AG04450 (cell line): ENCODE measurements around the gene RCAN2. TPM values are rescaled to one million over a fixed set of nuclear protein-coding genes. Genes with fewer than 3 reads are reported as not detected.

Source experiments
- CTCF ChIA-PET: fragments of 300-600, 350-600 bp; formaldehyde crosslinking; extraction: SDS; loops from one replicate; lab custom pipeline; 2022; ENCODE audit warnings: antibody characterized with exemption, inconsistent platforms; lab: Charles Lee
- POLR2A ChIA-PET: fragments of 350-600 bp; formaldehyde crosslinking; extraction: SDS; loops from one replicate; lab custom pipeline; 2021; ENCODE audit warnings: antibody characterized with exemption, inconsistent platforms; lab: Yijun Ruan, JAX
- DNase-seq: peaks from one replicate; pipeline ENCODE4 v3.0.0-alpha.2; 2011; ENCODE audit warnings: low read depth, low spot score
- H3K27ac ChIP-seq: one replicate; pipeline ENCODE4 v1.5.1; 2012; ENCODE audit warnings: low read depth, low read length, control low read depth
- H3K27me3 ChIP-seq: one replicate; pipeline ENCODE4 v1.6.0; 2012; ENCODE audit warnings: low read length; ENCODE audit not compliant: control insufficient read depth, insufficient read depth
- H3K4me3 ChIP-seq: 2 replicates; pipeline ENCODE4 v1.5.1; 2011; ENCODE audit warnings: mild to moderate bottlenecking, low read depth, low read length, control low read depth
- H3K9me3 ChIP-seq: 2 replicates; pipeline ENCODE4 v1.5.1; 2012; ENCODE audit warnings: low read length; ENCODE audit not compliant: control insufficient read depth, insufficient read depth
- CTCF ChIP-seq: IDR thresholded peaks from 2 replicates; pipeline ENCODE4 v1.5.1; 2011; ENCODE audit warnings: low read depth, low read length, control low read depth, inconsistent platforms
- polyA plus RNA-seq: library from polyadenylated mRNA; depleted of rRNA; stranded (reverse); fragments of >200 nt; gene quantifications from 2 replicates; pipeline ENCODE4 v1.2.3, GENCODE V29; 2011

RCAN2 gene
- polyA plus RNA-seq, 1 experiment: 0.11 TPM

DNA sequence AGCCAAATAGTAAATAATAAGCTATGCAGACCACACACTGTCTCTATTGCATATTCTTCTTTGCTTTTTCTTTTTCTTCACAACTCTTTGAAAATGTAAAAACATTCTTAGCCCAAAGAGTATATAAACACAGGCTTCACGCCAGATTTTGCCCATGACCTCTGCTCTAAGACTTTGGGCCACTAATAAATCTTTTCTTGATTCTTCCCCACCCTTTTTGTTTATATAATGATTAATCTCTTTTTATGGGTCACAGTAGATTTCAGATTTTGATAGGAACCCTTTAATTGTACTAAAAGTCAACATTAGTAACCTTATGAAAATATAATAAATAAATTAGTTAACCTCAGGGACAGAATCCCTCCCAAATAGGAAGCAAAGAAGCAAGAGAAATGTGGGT, 304.7 kb downstream of the RCAN2 start:
- no peak for DNase-seq
- CTCF ChIA-PET: interaction anchor here (0.8 kb wide), 1 partner anchor 96 kb away, joined by 3 read pairs; no protein-coding TSS in a partner anchor
- no peak for TF ChIP-seq CTCF
- H3K27me3 ChIP-seq: no peaks in the 10 kb centered on the region
- POLR2A ChIA-PET: no interaction called here
- H3K4me3 ChIP-seq: no peak overlapping the region
- no peak overlapping the region for H3K27ac ChIP-seq
- H3K9me3 ChIP-seq: no peaks in the 10 kb centered on the region

DNA sequence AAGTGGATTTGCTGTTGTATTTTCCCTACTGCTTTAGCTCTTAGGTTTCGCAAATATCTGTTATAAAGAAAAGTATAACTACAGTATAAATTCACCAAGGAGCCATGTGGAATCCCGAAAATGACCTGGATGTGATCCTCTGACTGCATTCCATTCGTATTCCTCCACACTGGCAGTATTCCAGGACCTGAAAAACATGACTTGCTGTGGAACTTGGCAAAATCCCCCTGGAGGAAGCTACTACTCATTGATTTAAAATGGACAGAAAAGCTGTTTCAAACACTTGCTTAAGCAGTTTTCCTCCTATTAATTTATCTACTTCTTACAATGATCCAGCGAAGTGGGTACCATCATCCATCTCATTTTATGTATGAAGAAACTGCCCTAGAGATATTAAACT, 307.1 kb downstream of the RCAN2 start:
- Histone ChIP-seq H3K27ac (no peak overlapping the region), H3K9me3 (no peaks in the 10 kb centered on the region), H3K4me3 (no peak overlapping the region), H3K27me3 (no peaks in the 10 kb centered on the region)
- CTCF ChIA-PET: no interaction called here
- no peak for TF ChIP-seq CTCF
- POLR2A ChIA-PET: no interaction called here
- DNase-seq: peak; percentile 27

GRCh38 chr6:46175976-46176375, 315.3 kb downstream of the RCAN2 start:
- no peak for DNase-seq
- no peak overlapping the region for H3K4me3 ChIP-seq
- ChIA-PET POLR2A (no interaction called here), CTCF (no interaction called here)
- peaks cover under 1% of the 10 kb centered on the region for H3K27me3 ChIP-seq
- H3K27ac ChIP-seq: no peak overlapping the region
- H3K9me3 ChIP-seq: no peaks in the 10 kb centered on the region
- no peak for TF ChIP-seq CTCF

DNA sequence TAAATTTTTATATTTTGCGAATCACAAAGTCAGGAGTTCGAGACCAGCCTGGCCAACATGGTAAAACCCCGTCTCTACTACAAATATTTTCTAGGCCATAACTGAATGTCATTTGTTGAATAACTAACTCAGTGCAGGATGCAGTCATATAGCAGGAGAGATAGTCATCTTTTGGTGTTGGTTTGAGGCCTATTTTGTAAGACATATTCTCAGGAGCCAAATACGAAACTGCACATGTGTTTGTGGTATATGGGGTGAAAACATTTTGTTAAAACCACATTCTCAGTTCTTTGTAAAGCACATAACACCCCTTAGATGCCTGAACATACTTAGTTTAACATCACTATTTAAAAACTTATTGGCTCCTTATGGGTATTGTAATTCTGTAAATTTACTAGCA, 315.8 kb downstream of the RCAN2 start:
- no peak overlapping the region for H3K27ac ChIP-seq
- no peak for DNase-seq
- ChIA-PET CTCF (no interaction called here), POLR2A (no interaction called here)
- H3K4me3 ChIP-seq: no peak overlapping the region
- TF ChIP-seq CTCF: no peak
- peaks cover 6% of the 10 kb centered on the region for H3K27me3 ChIP-seq
- no peaks in the 10 kb centered on the region for H3K9me3 ChIP-seq

GRCh38 chr6:46174904-46175303, 316.3 kb downstream of the RCAN2 start:
- no peaks in the 10 kb centered on the region for H3K9me3 ChIP-seq
- no peak for TF ChIP-seq CTCF
- POLR2A ChIA-PET: no interaction called here
- CTCF ChIA-PET: no interaction called here
- peaks cover 6% of the 10 kb centered on the region for H3K27me3 ChIP-seq
- H3K27ac ChIP-seq: no peak overlapping the region
- H3K4me3 ChIP-seq: no peak overlapping the region
- no peak for DNase-seq
